Hematopoietic multipotent progenitor cell treated with erythropoietin and hydrocortisone succinate and interleukin-3 and kit ligand, for 15 days (in vitro differentiated cells): ENCODE measurements around the gene EDN2.

ENCODE experiments used
- DNase-seq: peaks from one replicate; pipeline ENCODE4 v3.0.0-alpha.2; 2015; ENCODE audit warnings: low spot score

Gene EDN2

DNA sequence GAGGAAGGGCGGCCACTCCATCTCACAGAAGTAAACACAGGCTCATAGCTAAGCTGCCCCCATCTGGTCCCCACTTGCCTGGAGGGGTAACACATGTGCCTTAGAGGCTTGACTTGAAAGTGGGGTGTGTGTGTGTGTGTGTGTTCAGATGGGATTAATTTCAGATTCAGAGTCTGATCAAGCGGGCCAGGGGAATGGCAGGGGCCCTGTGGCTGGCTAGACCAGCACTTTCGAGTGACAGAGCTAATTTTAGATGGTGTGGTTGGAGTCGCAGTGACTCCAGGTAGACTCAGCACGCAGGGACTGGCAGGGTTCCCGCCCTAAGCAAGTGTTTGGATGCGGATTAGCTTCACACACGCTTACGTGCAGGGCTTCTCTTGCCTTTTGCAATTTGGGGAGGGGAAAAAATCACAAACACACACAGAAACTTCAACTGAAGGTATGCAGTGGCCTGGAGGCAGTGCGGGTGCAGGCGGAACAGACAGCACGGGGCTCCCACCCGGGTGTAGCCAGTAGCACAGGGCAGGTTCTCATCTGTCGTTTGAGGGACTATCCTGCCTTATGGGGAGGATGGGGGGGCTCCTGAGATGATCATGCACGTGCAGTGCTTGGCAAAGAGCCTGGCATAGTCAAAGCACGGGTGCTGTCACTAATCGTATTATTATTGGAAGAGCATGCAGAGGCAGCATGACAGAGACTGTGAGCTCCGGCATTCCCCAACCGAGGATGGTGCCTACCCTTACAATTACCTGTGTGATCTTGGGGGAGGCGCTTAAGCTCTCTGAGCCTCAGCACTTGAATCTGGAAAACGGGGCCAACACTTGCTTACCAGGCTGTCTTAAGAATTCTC lies 1.3 kb downstream of the EDN2 start:
- no peak for DNase-seq

DNA sequence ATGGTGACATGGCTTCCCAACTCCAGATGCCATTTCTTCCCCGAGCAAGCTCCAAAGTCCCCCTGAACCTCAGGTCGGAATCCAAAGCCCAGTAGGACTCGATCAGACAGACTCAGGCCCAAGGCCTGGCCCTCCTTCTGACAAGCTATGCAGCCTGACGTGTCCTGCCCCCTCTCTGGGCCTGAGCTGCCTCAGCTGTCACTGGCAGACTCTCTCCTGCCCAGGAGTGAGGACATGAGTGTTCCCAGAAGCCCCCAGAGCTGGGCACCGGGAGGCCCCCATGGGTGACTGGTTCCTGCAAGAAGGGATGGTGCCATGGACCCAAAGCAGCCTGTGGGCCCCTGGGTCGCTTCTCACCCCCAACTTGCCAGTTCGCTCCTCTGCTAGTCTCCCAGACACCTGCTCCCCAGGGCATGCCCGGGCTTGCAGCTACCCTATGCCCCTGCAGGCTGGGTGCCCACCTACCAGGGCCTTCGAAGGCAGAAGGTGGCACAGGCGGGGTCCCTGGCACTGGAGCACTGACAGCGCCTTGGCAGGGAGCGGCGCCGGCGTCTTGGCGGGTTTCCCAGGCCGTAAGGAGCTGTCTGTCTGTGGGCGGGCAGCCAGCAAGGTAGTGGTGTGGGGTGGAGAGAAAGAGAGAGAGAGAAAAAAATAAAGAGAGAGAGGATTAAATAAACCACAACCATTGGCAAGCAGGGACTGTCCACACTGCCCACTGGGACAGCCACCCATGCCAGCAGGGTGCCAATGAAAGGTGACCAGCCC lies 2.3 kb downstream of the EDN2 start:
- DNase-seq, result no peak

DNA sequence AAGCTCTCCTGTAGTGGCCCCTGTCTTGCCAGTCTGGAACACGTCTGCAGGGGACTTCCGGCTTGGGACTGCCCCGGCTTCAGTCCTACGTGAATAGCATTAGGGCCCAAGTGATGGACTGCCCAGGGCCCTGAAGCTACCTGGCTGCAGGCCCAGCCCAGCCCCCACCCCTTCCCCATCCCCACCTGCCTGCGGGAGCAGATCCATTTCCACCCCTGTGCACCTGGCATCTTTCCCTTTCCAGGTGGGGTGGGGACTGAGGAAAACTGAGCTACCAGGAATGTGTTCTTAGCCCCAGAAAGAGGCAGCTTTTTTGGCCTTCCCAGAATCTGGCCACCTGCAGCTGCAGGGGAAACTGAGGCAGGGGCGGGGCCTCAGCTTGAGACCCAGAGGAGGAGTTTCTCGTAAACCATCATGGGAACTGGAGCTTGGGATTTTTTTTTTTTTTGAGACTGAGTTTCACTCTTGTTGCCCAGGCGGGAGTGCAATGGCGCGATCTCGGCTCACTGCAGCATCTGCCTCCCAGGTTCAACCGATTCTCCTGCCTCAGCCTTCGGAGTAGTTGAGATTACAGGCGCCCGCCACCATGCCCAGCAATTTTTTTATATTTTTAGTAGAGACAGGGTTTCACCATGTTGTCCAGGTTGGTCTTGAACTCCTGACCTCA lies 3.2 kb downstream of the EDN2 start:
- no peak for DNase-seq

DNA sequence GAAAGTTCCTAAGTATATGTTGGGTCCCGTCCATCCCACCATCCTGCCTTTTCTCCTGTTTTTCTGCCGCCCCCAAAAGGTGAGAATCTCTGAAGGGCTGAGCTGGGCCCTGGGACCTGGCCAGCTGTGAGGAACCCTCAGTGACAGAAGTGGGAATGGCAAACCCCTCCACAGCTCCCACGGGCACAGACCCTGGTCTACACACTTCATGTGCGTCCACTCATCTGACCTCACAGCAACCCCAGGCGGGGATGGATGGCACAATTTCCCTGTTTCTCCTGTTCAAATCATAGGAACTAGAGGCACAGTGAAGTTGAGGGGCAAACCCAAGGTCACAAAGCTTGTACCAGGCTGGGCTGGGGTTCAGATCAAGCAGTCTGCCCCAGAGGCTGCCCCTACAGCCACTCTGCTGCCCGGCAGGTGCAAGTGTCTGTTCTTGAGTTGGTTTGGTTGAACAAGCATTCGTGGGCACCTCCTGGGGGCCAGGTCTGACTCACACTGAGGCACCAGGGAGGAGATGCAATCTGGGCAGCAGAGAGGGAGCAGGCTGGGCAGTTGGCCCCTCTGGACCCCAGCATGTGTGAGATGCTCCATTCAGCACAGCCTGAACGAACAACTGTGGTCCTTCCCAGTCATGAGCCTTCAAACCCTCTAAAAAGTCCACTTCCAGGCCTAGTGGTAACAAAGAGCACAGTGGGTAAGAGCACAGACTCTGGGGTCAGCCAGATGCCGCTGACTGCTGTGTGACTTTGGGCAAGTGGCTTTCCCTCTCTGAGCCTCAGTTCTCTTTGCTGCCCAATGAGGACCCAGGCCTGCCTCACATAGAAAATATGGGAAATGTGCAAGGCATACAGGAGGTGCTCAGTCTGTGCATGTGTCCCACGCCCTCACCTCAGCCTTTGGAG lies 4.0 kb downstream of the EDN2 start:
- DNase-seq, result no peak

DNA sequence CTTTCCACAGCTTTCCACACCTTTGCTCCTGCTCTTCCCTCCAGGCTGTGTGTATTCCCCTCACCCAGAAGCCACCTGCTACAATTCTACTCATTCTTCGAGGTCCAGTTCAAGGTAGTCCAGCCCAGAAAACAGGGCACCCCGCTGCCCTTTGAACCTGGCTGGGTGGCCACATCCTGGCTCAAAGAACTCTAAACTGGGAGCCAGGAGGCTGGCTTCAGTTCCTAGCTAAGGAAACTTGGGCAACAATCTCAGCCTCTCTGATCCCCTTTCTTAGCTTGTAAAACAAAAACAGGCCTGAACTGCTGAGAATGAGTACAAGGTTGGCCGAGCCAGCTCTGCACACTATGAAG lies 4.7 kb downstream of the EDN2 start:
- no peak for DNase-seq

DNA sequence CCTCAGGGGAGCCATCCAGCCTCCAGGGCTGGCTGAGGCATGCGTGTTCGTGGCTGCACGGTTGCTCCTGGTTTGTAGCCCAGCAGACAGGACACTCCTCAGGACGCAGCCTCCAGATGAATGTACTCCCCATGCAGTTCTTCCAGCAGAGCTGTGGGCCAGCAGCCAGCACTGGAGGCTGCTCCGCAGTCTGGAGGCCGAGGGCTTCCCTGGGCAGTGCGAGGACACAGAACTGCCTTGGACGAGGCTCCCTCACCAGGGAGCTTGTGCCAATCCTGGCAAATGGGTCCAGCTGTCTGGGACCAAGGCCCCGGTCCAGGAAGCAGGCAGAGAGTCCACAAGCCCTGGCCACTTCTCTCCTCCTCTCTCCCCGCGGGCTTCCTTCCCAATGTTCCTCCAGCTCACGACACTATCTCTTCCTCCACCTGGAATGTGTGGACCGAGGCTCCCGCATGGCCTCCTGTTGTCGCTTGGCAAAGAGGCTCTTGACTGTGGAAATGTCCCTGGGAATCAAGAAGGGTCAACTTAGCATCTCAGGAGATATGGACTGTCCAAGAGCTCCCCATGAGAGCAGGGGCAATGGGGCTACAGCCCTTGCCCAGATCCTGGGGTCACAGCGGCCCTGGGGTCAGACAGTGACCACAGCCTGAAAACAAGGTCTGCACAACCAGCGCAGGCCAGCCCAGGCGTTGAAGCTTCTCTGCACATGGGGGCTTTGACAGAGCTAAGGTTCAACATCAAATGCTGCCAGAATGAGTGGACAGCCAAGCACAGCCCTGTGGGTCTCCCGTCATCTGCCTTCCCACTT lies 5.3 kb downstream of the EDN2 start:
- DNase-seq, result no peak

DNA sequence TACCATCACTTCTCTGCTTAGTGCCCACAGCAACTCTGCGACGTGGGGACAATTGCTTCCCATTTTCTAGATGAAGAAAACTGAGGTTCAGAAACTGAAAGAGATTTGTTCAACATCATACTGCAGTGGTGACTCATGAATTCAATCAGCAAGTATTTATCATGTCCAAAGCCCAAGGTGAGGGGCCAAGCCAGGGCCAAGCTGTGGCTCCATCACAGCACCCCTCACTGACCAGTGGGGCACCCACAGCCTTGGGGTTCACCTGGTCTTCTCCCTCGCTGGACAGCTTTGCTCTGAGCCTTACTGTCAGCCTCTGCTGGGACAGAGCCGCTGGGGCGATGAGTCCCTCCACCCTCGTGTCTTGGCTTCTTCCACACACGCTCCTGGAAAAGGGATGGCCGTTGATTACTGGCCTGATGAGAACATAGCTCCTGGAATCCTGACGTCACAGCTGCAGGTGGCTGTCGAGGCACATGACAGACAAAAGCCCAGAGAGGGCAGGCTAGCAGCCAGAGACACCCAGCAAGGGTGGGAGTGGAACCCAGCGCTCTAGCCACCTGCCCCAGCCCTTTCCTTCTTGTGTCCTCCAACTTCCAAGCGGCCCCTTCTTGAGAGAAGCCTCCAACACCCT lies 6.2 kb downstream of the EDN2 start:
- no peak for DNase-seq

DNA sequence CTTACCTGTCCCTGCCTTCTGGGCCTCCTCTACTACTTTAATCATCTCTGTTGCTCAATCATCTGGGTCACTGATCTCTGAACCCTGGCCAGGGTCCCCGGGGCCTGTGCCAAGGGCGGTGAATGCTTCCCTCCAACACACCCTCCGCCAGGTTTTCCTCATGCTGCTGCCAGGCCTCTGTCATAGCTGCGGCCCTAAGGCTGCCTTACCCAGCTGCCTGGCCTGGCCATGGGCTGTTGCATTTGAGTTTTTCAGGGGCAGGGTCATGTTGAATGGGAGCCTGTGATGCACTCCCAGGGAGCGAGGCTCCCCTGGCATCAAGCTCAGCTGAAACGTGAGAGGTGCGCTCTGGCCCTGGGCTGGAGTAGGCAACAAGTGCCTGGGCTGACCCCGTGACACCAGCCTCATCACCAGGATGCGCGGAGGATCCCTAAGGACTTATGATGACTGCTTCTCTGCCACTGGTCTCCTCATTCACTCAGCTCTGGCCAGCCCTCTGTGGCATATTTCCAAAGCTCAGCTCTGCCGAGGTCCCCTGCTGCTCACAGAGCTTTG lies 7.6 kb downstream of the EDN2 start:
- no peak for DNase-seq

DNA sequence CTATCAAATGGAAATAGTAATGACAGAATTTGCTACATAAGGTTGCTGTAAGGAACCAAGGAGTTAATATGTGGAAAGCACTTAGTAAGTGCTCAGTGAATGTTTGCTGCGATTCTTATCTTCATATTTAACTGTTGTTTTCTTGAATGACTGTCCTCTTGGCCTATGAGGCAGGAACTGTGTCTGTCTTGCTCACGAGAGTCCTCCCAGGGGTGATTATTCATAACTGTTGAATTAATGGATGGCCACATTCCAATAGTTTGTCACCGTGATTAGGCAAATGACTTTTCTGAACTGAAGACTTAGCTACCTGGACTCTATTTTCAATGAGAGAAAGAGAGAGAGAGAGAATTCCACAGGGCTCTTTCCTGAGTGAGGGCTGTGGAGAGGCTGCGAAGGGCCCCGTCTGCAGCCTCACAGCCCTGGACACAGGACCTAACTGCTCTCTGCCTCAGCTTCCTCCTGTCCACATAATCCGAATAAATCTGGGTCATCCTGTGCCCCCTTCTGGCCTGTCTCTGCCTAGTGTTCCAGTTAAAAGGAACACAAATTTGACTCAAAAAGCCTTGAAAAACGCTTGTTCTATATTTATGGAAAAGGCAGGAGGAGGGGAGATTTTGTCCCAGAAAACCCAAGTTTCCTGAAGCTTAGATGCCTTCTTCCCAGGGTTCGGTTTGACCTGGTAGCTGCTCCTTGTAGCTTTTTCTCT lies 8.5 kb downstream of the EDN2 start:
- DNase-seq, result no peak

DNA sequence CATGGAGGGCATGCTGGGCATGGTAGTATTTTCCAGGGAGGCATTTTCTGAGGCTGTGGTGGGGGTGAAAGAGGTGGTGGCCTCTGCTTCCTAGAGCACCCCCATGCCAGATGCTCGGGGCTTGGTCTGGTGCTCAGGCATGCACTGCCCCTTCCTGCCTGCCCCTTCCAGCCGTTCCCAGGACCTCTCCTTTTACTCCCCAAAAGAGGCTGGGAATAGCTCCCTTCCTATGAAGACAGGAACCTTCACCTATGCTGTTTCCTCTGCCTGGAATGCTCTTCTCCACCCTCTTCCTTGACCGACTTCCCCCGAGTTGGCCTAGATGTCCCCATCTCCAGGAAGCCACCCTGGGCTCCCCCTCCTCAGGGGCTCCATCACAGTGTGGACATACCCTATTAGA lies 9.1 kb downstream of the EDN2 start:
- no peak for DNase-seq

DNA sequence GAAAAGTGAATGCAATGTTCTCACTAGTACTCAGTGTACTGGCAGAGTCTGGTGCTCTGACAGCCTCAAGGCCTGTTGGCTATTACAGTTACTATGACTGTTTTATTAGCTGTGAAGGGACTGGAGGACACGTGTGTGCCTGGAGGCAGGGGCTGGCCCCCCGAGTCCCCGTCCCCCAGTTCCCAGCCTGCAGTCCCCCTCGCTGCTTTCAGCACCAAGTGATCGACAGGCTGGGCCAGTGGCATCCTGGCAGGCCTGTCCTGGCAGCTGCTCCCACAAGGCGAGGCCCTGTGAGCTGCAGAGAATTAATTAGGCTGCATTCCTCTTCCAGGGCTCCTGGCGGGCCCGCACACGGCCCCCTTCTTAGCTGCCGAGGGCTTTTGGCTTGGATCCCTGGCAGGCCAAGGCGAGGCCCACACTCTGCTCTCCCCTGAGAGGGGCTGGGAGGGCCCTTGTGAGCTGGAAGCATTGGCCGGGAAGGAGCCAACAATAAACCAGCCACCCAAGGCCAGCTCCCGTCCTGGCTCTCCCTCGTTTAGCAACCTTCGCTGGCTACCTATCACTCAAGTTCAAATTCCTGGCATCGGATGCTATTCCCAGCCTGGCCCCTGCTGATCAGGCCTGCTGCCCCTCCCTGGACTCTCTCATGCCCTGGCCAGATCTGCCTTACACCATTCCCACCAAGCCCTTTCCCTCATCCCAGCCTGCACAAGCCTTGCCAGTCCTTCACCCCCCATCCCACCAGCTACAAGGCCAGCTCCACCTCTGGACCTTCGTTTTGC lies 9.8 kb downstream of the EDN2 start:
- no peak for DNase-seq

DNA sequence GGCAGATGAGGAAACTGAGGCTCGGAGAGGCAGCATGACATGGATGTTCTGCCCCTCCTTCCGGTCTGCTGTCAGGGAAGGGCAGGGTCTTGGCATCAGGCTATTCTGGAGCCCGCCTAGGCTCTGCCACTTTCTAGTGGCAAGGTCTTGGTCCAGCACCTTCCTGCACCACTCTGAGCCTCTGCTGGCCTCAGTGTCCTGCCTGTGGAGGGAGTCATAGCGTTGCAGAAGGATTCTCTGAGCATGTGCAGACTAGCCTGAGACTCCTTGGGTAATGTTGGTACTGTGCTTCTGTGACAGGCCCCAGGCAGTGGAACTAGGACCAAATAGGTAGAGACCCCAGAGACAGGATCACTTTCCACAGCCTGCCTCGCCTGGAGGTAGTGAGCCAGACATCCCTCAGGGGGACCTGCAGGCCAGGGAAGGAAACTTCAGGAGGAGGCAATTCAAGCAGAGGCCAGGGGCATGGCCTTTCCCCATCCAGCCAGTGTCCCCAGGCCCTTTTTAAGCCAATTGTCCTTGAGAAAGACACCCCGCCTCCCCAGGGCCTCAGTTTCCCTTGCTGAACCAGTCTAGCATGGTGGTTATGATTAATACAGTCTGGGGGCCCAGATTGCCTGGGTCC lies 10.6 kb downstream of the EDN2 start:
- no peak for DNase-seq

DNA sequence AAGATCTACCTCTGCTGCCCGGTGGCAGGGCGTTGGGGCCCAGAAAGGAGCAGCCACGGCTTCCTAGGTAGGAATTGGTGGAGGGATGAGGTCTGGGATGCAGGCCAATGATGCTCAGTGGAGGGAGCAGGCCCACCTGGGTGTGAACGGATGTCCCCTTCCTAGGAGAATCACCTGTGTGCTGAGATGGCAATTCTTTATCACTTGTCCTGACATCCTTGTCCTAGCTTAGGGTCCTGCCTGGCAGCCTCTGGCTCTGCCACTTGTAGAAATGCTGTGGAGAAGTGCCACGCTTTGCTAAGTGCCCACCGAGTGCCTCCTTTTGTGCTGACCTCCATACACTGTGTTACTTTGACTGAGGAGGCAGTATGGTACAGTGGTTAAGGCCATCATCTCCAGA lies 12.8 kb downstream of the EDN2 start:
- DNase-seq, result no peak

DNA sequence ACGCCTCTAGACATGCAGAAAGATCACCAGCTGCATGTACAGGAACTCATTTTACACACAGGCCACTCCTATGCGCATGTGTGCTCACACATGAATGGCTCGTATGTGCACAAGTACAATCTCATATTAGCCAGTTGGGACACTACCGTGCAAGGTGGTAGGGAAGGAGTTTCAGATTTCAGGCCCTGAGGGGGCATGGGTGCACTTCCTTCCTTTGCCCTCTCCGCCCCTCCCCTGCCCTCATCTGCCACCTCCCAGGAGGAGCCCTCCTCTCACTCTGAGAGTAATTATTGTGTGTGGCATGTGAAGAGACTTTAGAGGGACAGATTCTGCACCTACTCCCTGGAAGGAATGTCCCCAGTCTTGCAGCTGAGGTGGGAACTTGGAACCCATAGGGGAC lies 14.8 kb downstream of the EDN2 start:
- no peak for DNase-seq

DNA sequence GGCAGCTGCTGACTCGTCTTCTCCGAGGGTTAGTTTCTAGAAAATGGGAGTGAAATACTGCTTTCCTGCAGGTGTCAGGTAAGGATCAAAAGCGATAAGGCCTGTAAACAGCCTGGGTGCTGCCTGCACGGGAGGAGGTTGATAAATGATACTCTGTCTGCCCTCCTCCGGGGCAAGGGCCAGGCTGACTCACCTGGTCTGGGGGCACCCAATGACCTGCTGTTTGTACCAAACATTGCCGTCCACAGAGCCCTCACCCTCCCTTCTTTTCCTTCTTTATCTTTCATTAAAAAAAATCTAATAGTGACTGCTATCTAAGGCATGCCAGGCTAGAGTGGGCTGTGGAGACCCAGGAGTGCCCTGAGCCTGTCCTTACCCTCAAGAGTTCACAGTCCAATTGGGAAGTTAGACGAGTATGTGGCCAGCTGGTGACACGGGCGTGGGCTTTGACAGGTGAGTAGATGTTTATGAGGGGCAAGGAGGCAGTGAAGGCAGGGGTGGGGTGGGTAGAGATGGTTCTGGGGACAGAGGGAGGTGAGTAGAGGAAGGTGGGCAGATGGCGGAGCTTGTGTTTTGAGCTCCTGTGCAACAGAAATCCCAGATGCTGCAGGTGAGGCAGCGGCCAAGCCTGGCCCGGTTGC lies 16.2 kb downstream of the EDN2 start:
- no peak for DNase-seq

DNA sequence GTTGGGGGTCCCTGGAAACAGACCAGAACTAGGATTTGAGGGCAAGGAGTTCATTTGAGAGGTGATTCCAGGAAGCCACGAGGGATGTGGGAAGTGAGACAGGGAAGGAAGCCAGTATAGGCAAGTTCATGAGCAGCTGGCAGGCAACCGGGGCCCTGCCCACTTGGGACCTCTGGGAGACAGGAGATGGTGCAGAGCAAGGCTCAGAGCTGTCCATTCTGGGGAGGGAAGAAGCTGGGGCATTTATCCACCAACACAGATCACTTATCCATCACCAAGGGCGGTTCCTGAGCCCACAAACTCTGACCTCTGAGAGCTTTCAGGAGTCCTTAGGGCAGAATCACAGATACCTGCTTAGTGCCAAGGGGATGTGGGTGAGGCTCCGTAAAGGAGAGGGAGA lies 16.8 kb downstream of the EDN2 start:
- DNase-seq, result no peak

DNA sequence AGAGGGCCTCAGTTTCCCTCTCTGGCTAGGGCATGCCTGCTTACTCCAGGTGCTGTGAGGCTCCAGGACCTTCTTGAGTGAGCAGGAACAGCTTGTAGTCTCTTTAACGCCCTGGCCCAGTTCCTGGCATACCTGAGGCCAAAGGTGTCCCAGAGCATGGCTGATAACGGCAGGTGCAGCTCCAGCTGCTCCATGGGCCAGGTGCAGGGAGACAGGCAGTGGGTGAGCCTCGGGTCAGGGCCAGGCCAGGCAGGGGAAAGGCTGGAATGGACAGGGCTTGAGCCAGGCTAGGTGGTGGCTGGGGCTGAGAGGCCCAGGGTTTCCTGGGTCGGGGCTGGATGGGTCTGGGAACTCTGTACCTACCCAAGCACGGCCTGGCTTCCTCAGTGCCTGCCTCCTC lies 18.3 kb downstream of the EDN2 start:
- no peak for DNase-seq

DNA sequence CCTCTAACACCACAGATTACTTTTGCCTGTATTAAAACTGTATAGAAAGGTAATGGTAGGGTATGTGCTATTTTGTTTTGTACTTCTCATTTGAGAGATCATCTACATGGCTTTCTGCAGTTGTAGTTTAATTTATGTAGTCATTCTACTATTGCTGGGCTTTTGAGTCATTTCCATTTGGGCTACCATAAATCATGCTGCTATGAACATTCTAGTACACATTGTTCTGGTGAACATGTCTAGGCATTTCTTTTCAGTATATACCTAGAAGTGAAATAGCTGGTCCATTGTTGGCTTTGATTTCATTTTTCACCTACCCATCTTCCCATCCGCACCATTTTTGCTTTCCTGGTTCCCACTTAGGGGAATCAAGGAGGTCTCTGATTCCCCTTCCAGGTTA lies 18.7 kb downstream of the EDN2 start:
- DNase-seq, result no peak
